ENCODE data around the gene PSMB7. TPM values are rescaled to one million over a fixed set of nuclear protein-coding genes. Genes with fewer than 3 reads are reported as not detected.
A peak's percentile ranks its signal among the peaks of the same experiment; 100 is the strongest.
"Not testable (repeated sequence)": the region's sequence is repeated elsewhere in the genome, so short reads cannot be mapped to it uniquely, and the experiment has no call there.

The PSMB7 gene
- total RNA-seq, 1 experiment from 2014 or later = 403 TPM

DNA sequence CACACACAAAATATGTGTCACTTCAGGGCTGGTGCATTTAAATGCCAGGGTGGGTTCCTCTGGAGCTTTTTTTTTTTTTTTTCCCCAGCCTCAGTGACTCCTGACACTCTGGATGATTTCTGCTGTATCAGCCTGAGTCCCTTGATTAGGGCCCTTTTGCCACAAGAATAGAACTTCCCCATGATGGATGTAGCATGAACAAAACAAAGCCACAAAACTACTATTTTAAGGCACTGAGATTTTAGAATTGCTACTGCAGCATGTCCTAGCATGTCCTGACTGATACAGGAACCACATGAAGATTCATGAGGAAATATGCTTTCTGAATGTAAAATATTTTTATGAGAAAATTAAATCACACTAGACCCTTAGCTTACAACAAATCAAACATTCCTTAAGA lies 21.1 kb upstream of the PSMB7 start:
- H3K36me3 ChIP-seq = no peaks in the 10 kb centered on the region
- no peaks in the 10 kb centered on the region for H3K4me1 ChIP-seq
- no peak overlapping the region for H3K27ac ChIP-seq
- DNase-seq = no peak
- 0 out of 2 replicates have a peak, but pooled peaks cover 4% of the 10 kb centered on the region for H3K27me3 ChIP-seq
- H3K9me3 ChIP-seq (replicated peaks) = no peaks in the 10 kb centered on the region
- H3K4me3 ChIP-seq = no peak overlapping the region

DNA sequence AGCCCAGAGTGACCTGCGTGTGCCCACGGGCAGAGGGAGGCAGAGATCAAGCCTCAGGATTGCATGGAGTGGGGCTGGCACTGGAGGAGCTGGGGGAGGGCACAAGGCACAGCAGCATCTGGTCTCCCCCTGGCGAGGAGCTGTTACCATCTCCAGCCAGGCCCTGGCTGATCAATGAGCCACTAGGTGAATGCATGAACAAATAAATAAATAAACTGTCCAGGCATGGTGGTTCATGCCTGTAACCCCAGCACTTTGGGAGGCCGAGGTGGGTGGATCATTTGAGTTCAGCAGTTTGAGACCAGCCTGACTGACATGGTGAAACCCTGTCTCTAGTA lies 14.3 kb upstream of the PSMB7 start:
- H3K9me3 ChIP-seq (replicated peaks) = no peaks in the 10 kb centered on the region
- no peaks in the 10 kb centered on the region for H3K27me3 ChIP-seq
- no peak overlapping the region for H3K27ac ChIP-seq
- no peaks in the 10 kb centered on the region for H3K36me3 ChIP-seq
- no peak overlapping the region for H3K4me3 ChIP-seq
- peaks cover 7% of the 10 kb centered on the region; the same call in 1 of the 2 replicates for H3K4me1 ChIP-seq
- DNase-seq = no peak

- H3K27me3 ChIP-seq = no peaks in the 10 kb centered on the region; the same call in 1 of the 2 replicates
- no peak overlapping the region for H3K4me3 ChIP-seq
- peaks cover 7% of the 10 kb centered on the region; the same call in 1 of the 2 replicates for H3K4me1 ChIP-seq
- H3K36me3 ChIP-seq = no peaks in the 10 kb centered on the region
- DNase-seq = no peak
- no peak overlapping the region for H3K27ac ChIP-seq
- H3K9me3 ChIP-seq (replicated peaks) = no peaks in the 10 kb centered on the region
Observed at GRCh38 chr9:124428751-124429529, 13.7 kb upstream of the PSMB7 start.

DNA sequence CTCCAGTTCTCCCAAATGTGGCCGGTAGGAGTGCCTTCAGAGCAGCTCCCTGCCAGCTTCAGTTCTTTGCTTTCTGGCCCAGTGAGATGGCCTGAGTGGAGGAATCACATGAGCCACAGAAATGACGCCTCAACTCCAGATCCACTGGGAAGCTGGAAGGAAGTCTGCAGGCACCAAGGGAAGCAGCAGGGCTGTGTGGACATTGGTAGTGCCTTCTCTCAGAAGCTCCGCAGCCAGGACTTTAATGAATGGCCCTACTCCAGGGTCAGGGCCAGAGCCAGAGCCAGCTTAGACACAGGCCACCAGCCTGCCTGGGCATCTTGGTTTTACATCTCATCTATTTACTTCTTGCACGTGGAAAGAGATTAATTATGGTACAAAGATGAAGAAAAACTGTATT lies 12.0 kb upstream of the PSMB7 start:
- peaks cover 7% of the 10 kb centered on the region; the same call in 1 of the 2 replicates for H3K4me1 ChIP-seq
- no peak for DNase-seq
- H3K27me3 ChIP-seq = peaks cover 8% of the 10 kb centered on the region
- no peaks in the 10 kb centered on the region for H3K36me3 ChIP-seq
- no peaks in the 10 kb centered on the region for H3K9me3 ChIP-seq (replicated peaks)
- H3K4me3 ChIP-seq = no peak overlapping the region
- H3K27ac ChIP-seq = no peak overlapping the region

- H3K9me3 ChIP-seq (replicated peaks) = no peaks in the 10 kb centered on the region
- H3K4me1 ChIP-seq = peaks cover 7% of the 10 kb centered on the region; the same call in 1 of the 2 replicates
- H3K36me3 ChIP-seq = no peaks in the 10 kb centered on the region
- DNase-seq = no peak
- peaks cover 8% of the 10 kb centered on the region for H3K27me3 ChIP-seq
- no peak overlapping the region for H3K4me3 ChIP-seq
- H3K27ac ChIP-seq = no peak overlapping the region
Observed at GRCh38 chr9:124426361-124426760, 11.1 kb upstream of the PSMB7 start.

GRCh38 chr9:124425733-124426132 lies 10.5 kb upstream of the PSMB7 start:
- not testable (repeated sequence) for H3K9me3 ChIP-seq (replicated peaks); DNase-seq; H3K36me3 ChIP-seq; H3K27me3 ChIP-seq; H3K27ac ChIP-seq; H3K4me3 ChIP-seq; H3K4me1 ChIP-seq

GRCh38 chr9:124423591-124423990 lies 8.3 kb upstream of the PSMB7 start:
- peaks cover 2% of the 10 kb centered on the region; the same call in 1 of the 2 replicates for H3K4me1 ChIP-seq
- no peak overlapping the region for H3K27ac ChIP-seq
- H3K36me3 ChIP-seq = no peaks in the 10 kb centered on the region
- H3K4me3 ChIP-seq = no peak overlapping the region
- H3K9me3 ChIP-seq (replicated peaks) = no peaks in the 10 kb centered on the region
- DNase-seq = peak; percentile 39 to 51
- peaks cover 8% of the 10 kb centered on the region for H3K27me3 ChIP-seq

DNA sequence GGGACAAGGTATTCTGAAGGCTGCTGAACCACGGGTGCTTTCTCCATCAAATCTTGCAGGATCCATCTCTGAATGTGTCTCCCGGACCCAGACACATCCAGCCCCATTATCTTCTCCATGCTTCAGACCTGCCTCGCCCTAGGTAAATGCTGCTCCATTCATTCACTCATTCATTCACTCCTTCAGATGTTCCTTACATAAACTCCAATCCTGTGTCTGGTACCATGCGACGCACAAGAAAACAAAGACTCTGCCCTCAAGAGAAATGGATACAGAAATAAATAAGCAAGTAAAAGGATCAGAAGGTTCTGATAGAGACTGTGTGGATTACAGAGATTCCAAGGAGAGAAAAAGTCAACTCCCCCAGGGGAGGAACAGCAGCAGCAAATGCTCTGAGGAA lies 7.9 kb upstream of the PSMB7 start:
- Histone ChIP-seq H3K9me3 (replicated peaks) (no peaks in the 10 kb centered on the region), H3K27ac (no peak overlapping the region), H3K4me1 (no peaks in the 10 kb centered on the region), H3K4me3 (no peak overlapping the region), H3K36me3 (no peaks in the 10 kb centered on the region), H3K27me3 (peaks cover 8% of the 10 kb centered on the region)
- no peak for DNase-seq

GRCh38 chr9:124420991-124421543 lies 5.8 kb upstream of the PSMB7 start:
- no peaks in the 10 kb centered on the region for H3K4me1 ChIP-seq
- DNase-seq = no peak

DNA sequence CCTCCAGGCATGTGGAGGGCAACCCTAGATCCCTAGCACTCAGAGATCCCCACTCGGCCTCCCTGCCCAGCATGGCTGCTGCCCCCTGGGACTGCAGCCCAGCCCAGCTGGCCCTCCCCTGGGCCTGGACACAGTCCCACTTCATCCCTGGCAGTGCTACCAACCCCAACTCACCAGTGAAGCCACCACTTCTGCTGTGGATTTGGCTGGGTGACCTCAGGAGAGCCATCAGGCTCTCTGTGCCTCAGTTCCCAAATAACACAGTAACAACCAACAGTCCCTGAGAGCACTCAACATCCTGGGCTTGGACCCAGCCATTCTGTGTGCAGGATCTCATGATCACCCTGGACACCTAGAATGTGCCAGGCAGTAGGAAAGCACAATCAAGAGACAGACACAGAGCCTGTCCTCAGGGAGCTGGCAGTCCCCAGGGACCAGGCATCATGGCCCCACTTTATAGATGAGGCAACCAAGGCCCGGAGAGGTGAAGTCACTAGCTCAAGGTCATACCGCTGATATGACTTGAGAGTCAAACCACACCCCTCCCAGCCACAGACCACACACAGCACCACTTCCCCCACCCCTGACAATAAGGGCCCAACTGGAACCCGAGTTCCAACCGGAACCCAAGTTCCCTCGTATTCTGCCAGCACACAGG lies 4.7 kb upstream of the PSMB7 start:
- Histone ChIP-seq H3K4me1 (peaks cover 4% of the 10 kb centered on the region; the same call in 1 of the 2 replicates), H3K4me3 (no peak overlapping the region), H3K9me3 (replicated peaks) (no peaks in the 10 kb centered on the region), H3K27me3 (peaks cover 8% of the 10 kb centered on the region), H3K36me3 (0 out of 2 replicates have a peak, but pooled peaks cover 2% of the 10 kb centered on the region), H3K27ac (no peak overlapping the region)
- DNase-seq = no peak

More at GRCh38 chr9:124420991-124421543, 5.8 kb upstream of the PSMB7 start:
- Histone ChIP-seq H3K9me3 (replicated peaks) (no peaks in the 10 kb centered on the region), H3K27me3 (peaks cover 8% of the 10 kb centered on the region), H3K27ac (no peak overlapping the region), H3K4me3 (no peak overlapping the region), H3K36me3 (no peaks in the 10 kb centered on the region)

DNA sequence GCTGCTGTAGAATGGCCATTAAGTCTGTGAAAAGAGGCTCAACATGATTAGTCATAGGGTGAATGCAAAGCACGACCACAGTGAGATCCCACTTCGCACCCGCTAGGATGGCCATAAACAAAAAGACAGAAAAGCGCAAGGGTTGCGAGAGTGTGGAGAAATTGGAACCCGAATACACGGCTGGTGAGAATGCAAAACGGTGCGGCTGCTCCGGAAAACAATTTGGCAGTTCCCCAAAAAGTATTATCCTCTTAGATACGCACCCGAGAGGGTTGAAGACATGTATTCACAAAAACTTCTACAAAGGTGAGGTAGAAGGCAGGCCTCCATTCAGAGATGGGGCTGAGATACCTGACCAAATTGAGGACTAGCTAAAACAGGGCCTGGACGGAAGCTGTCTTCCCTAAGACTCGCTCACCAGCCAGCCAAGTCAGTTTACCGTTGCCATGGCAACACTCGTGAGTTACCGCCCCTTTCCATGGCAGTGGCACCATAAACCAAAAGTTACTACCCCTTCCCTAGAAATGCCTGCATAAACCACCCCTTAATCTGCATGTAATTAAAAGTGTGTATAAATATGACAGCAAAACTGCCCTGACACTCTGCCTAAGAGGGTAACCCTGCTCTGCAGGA lies 726 bp upstream of the PSMB7 start:
- peak in 1 of 2 experiments; percentile 43 for DNase-seq
- Histone ChIP-seq H3K27me3 (no peaks in the 10 kb centered on the region), H3K4me1 (peaks cover 4% of the 10 kb centered on the region; the same call in 1 of the 2 replicates), H3K4me3 (peak overlapping the region; percentile 87), H3K27ac (peak overlapping the region; percentile 77; the same call in 1 of the 2 replicates), H3K36me3 (peaks cover 35% of the 10 kb centered on the region), H3K9me3 (replicated peaks) (no peaks in the 10 kb centered on the region)

GRCh38 chr9:124414612-124415011 lies 630 bp downstream of the PSMB7 start:
- Histone ChIP-seq H3K36me3 (peaks cover 46% of the 10 kb centered on the region), H3K9me3 (replicated peaks) (no peaks in the 10 kb centered on the region), H3K27ac (peak overlapping the region; percentile 77), H3K27me3 (no peaks in the 10 kb centered on the region), H3K4me3 (peak overlapping the region; percentile 87), H3K4me1 (peaks cover 4% of the 10 kb centered on the region; the same call in 1 of the 2 replicates)
- DNase-seq = no peak

DNA sequence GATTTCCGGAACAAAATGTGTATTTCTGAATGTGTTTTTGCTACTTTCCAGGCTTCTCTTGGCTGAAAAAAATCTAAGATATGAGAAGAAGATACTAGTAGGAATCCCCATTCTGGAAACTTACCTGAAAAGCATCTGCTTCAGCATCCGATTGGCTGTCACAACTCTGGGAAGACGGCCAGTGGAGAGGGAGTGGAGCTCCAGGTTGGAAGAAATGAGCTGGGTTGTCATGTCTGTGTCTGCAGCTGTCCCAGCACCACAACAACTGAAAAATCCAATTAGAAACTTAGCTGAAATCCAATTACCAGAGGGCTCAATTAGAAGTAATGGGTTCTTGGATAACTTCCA lies 3.0 kb downstream of the PSMB7 start:
- Histone ChIP-seq H3K4me1 (peaks cover 4% of the 10 kb centered on the region; the same call in 1 of the 2 replicates), H3K4me3 (no peak overlapping the region), H3K27ac (no peak overlapping the region), H3K27me3 (no peaks in the 10 kb centered on the region), H3K36me3 (peaks cover 68% of the 10 kb centered on the region), H3K9me3 (replicated peaks) (no peaks in the 10 kb centered on the region)
- DNase-seq = no peak

DNA sequence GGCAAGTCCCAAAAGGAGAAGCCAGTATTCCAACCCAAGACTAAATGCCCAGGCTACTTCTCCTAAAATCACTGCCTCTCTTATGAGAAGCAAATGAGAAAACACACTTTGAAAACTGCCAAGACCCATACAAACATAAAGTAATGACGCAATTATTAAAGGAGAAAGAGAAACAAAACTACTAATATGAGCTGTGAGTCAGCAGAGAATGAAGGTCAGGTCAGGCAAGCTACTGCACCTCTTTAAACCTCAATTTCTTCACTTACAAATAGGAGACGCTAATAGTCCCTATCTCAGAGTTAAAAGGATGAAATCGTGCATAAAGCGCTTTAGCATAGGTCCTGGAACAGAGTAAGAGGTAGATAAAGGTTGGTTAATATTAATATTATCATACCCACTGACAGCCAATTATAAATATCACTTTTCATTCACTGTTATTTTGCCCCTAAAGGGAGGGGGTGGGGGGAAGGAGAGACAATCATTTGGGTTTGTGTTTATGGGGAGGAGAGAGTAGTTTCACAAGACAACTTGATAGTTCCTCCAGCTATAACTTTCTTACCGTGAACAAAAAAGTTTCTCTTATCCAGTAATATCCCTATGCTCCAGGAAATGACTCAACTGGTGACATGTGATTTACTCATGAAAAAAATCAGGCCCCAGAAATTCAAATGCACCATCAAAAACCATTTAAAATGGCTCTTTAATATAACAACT lies 3.6 kb downstream of the PSMB7 start:
- DNase-seq = no peak
- Histone ChIP-seq H3K27me3 (no peaks in the 10 kb centered on the region), H3K27ac (no peak overlapping the region), H3K4me3 (no peak overlapping the region), H3K36me3 (peaks cover 73% of the 10 kb centered on the region), H3K9me3 (replicated peaks) (no peaks in the 10 kb centered on the region), H3K4me1 (peaks cover 4% of the 10 kb centered on the region; the same call in 1 of the 2 replicates)

All from SJCRH30 (cell line).